GM06990 (cell line): ENCODE data around the gene CCDC17.

Experiments used
- DNase-seq: peaks from one replicate; pipeline ENCODE4 v3.0.0-alpha.2; 2011; ENCODE audit not compliant: insufficient read length; ENCODE audit errors: extremely low read depth
- H3K27me3 ChIP-seq: replicated peaks from 2 replicates; pipeline ENCODE4 v1.6.0; 2011; ENCODE audit warnings: low read length; ENCODE audit not compliant: control insufficient read depth, insufficient read depth
- H3K36me3 ChIP-seq: 2 replicates; pipeline ENCODE4 v1.5.1; 2011; ENCODE audit warnings: low read length; ENCODE audit not compliant: control insufficient read depth, insufficient read depth
- H3K4me3 ChIP-seq: replicated peaks from 2 replicates; pipeline ENCODE4 v1.5.1; 2011; ENCODE audit warnings: low read depth, mild to moderate bottlenecking, control low read depth, low read length
- CTCF ChIP-seq: IDR thresholded peaks from 2 replicates; pipeline ENCODE4 v1.5.1; 2011; ENCODE audit warnings: low read length, control low read depth, mild to moderate bottlenecking, inconsistent platforms; ENCODE audit not compliant: insufficient read depth, poor library complexity, severe bottlenecking

Gene CCDC17

GRCh38 chr1:45594412-45594811 lies 29.4 kb downstream of the CCDC17 start:
- Histone ChIP-seq H3K36me3 (peaks cover 9% of the 10 kb centered on the region), H3K4me3 (no peak overlapping the region), H3K27me3 (no peaks in the 10 kb centered on the region)
- no peak for DNase-seq
- no peak for TF ChIP-seq CTCF

GRCh38 chr1:45589861-45590260 lies 34.0 kb downstream of the CCDC17 start:
- peaks cover 7% of the 10 kb centered on the region for H3K36me3 ChIP-seq
- no peak for TF ChIP-seq CTCF
- H3K4me3 ChIP-seq: no peak overlapping the region
- H3K27me3 ChIP-seq: no peaks in the 10 kb centered on the region
- no peak for DNase-seq

GRCh38 chr1:45586769-45587168 lies 37.1 kb downstream of the CCDC17 start:
- no peak for DNase-seq
- Histone ChIP-seq H3K36me3 (peaks cover 3% of the 10 kb centered on the region; the same call in 1 of the 2 replicates), H3K27me3 (no peaks in the 10 kb centered on the region), H3K4me3 (peak overlapping the region; percentile 88)
- no peak for TF ChIP-seq CTCF

- Histone ChIP-seq H3K27me3 (no peaks in the 10 kb centered on the region), H3K36me3 (no peaks in the 10 kb centered on the region), H3K4me3 (peak overlapping the region; percentile 88)
- TF ChIP-seq CTCF: no peak
- DNase-seq: no peak
Observed at GRCh38 chr1:45585496-45586075, 38.3 kb downstream of the CCDC17 start.

GRCh38 chr1:45585110-45585426 lies 38.8 kb downstream of the CCDC17 start:
- Histone ChIP-seq H3K27me3 (no peaks in the 10 kb centered on the region), H3K36me3 (no peaks in the 10 kb centered on the region), H3K4me3 (peak overlapping the region; percentile 88)
- no peak for TF ChIP-seq CTCF
- DNase-seq: no peak
